ENCODE data around the gene ACBD7.

GRCh38 chr10:15124908-15125307, 36.3 kb upstream of the ACBD7 start:
- no peak for TF ChIP-seq EP300 (IDR thresholded peaks at IDR 0.05)
- TF ChIP-seq POLR2AphosphoS5 (IDR thresholded peaks at IDR 0.05), result no peak
- no peak for TF ChIP-seq POLR2A (IDR thresholded peaks at IDR 0.05)
- TF ChIP-seq CTCF (IDR thresholded peaks at IDR 0.05), result no peak

Data from sigmoid colon (tissue), 4 donors.